ENCODE results near the gene RANBP9.
A peak's percentile ranks its signal among the peaks of the same experiment; 100 is the strongest.

RANBP9 gene

GRCh38 chr6:13655700-13656099 is 55.9 kb downstream of the RANBP9 start:
- no peak for DNase-seq

GRCh38 chr6:13654496-13654895 is 57.1 kb downstream of the RANBP9 start:
- no peak for DNase-seq

- DNase-seq, result no peak
Measured at GRCh38 chr6:13653296-13653695, 58.3 kb downstream of the RANBP9 start.

- no peak for DNase-seq
Measured at GRCh38 chr6:13649393-13649792, 62.2 kb downstream of the RANBP9 start.

- no peak for DNase-seq
Measured at GRCh38 chr6:13648850-13649249, 62.8 kb downstream of the RANBP9 start.

GRCh38 chr6:13643125-13643524 is 68.5 kb downstream of the RANBP9 start:
- no peak for DNase-seq

- DNase-seq, result no peak
Measured at GRCh38 chr6:13641315-13641714, 70.3 kb downstream of the RANBP9 start.

- no peak for DNase-seq
Measured at GRCh38 chr6:13638626-13639025, 73.0 kb downstream of the RANBP9 start.

- no peak for DNase-seq
Measured at GRCh38 chr6:13638014-13638413, 73.6 kb downstream of the RANBP9 start.

GRCh38 chr6:13635948-13636658 is 75.5 kb downstream of the RANBP9 start:
- DNase-seq, result no peak

GRCh38 chr6:13633343-13633742 is 78.3 kb downstream of the RANBP9 start:
- no peak for DNase-seq

- no peak for DNase-seq
Measured at GRCh38 chr6:13630499-13630898, 81.1 kb downstream of the RANBP9 start.

- no peak for DNase-seq
Measured at GRCh38 chr6:13629459-13630116, 82.0 kb downstream of the RANBP9 start.

- DNase-seq, result no peak
Measured at GRCh38 chr6:13624871-13625288, 86.8 kb downstream of the RANBP9 start.

- DNase-seq, result no peak
Measured at GRCh38 chr6:13617066-13617465, 94.6 kb downstream of the RANBP9 start.

GRCh38 chr6:13615792-13616120 is 95.9 kb downstream of the RANBP9 start:
- DNase-seq, result peak in 22 of 56 donors; percentile 3 to 59 (median 34)

- DNase-seq, result peak; percentile 42 to 99 (median 95)
Measured at GRCh38 chr6:13614926-13615791, 96.5 kb downstream of the RANBP9 start, which contains the start of gene NOL7. TSS of gene NOL7 (plus strand) at chr6:13615335. CDS start at chr6:13615359, 24 bp downstream.

GRCh38 chr6:13614126-13614925 is 97.3 kb downstream of the RANBP9 start:
- peak in 18 of 56 donors; percentile 17 to 72 (median 55) for DNase-seq

GRCh38 chr6:13613029-13613594 is 98.5 kb downstream of the RANBP9 start:
- DNase-seq, result no peak

- DNase-seq, result no peak
Measured at GRCh38 chr6:13611715-13612114, 99.9 kb downstream of the RANBP9 start.

GRCh38 chr6:13605634-13606033 is 106.0 kb downstream of the RANBP9 start:
- no peak for DNase-seq
